Measurements from ENCODE around the gene NEGR1.

NEGR1 gene

DNA sequence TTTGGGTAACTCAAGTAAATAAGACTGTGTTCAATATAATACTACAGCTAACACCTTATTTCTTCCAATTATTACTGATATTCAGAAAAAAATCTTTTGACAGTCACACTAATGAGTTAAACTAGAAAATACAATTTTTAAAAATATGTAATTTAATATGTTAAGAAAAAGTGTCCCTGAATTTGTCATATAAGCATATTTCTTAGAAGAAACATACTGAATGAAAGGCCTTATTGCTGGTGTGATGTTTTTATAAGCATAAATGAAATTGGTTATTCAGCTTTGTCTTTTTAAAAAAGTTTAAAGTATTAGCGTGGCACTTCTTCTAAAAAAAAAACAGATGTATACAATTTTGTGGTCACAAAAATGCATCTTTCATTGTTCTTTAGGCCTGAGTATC lies 267.3 kb downstream of the NEGR1 start:
- DNase-seq: no peak

DNA sequence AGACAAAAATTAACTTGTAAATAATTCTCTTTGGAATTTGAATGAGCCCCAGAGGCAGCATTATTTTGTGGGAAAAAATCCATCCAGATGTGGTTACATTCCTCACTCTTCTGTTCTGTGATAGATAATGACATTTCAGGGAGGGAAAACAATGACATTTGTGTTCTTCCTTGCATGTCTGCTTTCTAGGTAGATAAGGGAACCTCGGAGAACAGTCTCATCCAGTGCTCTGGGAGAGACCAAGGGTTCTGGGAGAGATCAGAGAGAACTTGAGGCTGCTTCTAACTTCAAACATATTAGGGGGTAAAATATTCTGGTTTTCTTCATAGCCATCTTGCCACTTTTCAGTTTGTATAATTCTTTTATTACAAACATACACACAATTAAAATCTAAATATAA lies 269.2 kb downstream of the NEGR1 start:
- DNase-seq: no peak

DNA sequence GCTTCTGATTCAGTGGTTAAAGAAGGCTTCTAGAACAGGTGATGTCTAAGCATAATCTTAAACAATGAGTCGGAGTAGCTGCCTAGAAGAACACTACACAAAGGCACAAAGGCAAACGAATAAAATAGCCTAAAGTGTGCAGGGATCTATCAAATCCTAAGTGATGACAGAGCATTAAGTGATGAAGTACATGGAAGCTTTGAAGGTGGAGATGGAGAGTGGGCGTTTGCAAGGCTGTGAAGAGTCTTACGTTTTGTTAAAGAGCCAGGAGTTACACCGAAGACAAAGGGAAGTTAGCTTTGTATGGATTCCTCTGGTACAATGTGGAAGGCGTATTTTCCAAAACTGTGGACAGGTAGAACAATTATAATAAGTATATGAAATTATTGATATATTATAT lies 270.6 kb downstream of the NEGR1 start:
- DNase-seq: no peak

DNA sequence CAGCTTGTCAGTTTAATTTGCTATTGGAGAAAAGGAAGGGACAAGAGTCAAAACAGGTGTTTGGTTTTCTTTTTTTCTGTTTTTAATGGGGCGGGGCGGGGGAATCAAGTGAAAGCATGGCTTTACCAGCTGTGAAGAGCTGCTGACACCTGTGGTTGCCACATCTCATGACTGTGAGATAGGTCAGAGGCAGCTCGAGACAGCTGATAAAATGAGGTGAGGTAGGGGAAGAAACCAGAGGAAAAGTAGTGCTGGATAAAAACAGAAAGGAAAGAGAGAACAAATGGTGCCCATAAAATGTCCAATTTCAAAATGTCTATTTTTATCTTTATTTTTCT lies 272.3 kb downstream of the NEGR1 start:
- no peak for DNase-seq

DNA sequence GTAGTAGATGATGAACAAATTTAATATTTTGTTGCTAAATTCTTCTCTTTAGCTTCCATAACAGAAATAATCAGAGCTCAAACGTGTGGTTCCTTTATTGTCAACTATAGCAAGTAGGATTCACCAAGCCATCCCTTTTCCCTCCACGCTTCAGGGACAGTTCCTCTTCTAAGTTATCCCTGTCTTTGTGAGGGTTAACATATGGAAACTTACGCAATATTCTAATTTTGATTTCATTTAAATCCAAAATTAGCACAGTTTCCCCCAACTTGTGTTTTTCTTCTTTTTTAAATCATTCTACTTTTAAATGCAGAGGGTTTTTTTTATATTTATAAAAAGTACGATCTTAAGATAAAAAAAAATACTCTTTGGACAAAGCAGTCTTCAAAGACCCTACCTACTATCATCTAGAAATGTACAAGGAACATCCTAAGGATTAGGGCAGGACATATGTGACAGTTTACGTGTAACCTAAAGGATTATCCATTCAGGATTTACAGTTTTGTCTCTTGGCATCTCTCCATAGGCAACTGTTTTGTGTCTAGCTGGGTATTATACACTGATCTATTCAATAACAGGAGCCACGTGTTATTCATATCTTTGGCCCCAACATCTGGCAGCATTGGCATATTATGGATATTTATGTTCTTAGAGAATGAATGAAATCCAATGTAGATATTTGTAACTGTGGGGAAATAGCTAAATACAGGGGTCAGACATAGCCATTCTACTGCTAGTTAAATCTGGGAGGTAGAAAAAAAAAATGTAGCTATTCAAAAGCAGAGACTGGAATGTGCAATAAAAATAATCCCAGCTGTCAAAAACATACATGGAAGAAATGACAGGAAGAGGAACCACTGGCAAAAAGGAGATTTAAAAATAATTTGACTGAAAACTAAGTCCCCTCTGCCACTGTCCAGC lies 272.9 kb downstream of the NEGR1 start:
- DNase-seq: no peak

DNA sequence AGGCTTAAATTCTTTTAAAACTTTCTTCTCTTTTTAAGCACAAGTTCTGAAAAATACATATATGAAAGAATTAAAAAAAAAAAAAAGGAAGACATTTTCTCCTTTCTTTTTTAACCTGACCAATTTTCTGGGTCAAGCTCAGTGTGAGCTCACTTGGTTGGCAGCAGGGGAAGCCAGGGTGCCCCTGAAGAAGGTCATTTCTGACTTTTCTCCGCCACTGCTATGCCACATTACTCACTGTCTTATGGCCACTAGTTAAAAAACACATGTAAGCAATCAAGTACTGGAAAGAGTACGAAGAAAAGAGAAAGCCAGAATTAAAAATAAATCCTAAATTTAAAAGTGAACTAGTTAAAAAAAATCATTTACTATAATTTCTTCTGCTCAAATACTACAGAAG lies 275.0 kb downstream of the NEGR1 start:
- no peak for DNase-seq

DNA sequence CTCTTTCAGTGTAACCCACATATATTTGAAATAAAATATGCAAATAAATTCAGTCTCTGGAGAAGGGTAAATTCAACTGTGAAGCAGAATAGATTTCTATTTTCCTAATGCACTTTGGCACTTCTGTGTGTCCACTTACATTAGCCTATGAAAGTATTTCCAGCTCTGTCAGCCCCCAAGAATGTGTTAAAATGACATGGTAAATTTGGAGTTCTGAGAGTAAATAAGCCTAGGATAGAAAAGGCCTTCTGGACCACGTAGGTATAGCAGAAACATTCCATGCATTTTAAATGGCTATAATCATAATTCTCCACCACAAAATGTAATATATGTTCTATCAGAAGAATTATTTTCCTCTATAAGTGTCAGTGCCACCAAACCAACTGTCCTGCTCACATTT lies 276.2 kb downstream of the NEGR1 start:
- DNase-seq: no peak

DNA sequence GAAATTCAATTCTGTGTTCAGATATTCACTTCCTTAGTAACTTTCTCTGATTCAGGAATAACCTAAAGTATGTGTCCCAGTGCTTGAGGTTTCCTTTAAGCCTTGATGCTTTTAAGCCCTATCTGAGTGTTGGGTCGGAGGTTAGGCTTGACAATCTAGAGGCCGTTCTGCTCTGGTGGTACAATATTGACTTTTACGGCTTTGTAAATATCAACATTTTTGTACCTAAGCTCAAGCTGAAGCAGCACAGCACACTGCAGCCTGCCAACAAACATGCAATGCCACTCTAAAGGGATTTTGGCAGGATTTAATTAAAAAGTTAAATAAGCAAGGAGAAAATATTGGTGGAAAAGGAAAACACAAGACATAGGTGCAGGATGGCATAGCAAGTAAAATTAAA lies 279.2 kb downstream of the NEGR1 start:
- DNase-seq: no peak

DNA sequence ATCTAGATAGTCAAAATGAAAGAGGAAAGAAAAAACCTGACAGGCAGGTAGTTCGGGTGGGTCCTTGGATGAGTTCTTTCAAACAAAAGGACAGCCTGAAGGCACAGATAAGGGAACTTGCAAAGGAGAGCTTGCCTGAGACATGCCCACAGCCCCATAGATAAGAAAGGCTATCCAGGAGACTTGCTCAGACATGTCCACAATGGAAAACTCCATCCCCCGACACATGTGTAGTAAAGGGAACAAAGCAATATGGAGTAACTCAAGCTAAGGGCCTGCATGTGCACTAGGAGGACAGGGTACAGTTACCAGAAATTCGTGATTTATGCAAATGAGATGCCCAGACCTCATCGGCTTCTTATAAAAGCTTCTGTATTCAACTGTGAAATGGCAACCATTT lies 281.5 kb downstream of the NEGR1 start:
- DNase-seq: no peak

DNA sequence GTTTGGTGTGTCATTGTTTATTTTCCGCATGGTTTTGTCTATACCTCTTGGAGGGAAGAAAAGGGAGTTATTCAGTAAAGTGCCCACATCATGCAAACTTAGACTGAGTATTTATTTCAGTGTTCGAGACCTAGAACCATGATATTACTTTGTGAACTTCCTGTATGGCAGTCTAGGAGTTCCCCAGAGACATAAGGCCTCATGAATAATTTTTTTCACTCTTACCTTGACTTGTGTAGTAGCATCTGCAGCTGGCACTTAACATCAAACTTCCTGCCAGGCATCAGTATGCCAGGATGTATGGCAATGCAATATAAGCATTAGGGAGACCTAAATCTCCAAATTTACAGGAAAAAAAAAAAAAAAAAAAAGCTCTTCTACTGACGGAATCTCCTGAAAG lies 287.7 kb downstream of the NEGR1 start:
- no peak for DNase-seq

DNA sequence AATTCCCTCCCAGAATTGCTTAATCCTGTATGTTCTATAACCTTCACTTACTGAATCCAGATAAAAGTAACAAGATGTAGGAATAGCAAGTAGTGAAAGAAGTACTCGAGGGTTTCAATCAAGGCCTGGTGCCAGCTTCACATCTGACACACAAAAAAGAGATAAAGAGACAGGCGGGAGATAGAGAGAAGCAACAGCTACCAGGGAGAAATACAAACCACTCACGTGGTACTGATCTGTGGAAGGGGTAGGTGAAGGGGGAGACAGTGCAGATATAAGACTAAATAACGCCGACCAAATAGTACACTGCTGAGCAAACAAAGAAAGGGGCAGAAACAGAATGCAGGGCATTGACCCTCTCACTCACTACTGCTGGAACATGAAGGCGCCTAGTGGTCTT lies 295.2 kb downstream of the NEGR1 start:
- DNase-seq: no peak

DNA sequence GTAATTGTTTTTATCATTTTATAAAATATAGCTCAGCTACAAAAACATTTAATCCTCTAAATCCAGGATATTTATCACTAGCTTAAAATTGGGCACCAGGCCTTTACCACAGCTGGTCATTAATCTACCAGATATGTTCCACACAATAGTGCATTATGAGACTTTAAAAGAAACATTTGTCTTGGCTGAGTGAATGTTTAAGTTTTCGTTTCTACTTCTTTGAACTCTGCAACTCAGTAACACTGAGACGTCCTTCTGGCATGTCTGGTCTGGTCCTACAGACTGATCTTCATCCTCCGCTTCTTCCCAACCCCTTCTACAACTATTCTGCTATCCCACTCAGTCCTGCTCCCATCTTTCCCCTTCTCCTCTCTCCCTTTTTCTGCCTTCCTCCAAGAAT lies 296.2 kb downstream of the NEGR1 start:
- DNase-seq: no peak

DNA sequence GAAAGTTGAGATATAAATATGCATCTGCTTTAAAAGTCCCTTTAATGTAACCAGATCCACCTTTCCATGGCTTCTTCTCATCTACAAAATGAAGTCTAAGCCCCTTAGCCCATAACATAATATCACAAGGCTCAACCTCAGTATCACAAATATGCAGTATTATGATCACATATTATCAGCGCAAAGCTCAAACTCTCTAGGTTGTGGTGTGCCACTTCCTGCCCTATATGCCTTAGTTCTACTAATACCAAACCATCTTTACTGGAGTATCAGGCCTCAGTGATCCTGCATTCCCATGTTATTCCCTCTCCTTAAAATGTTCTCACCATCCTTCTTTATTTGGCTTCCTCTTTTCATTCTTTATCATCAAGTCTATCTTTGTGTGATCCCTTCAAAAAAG lies 301.8 kb downstream of the NEGR1 start:
- no peak for DNase-seq

DNA sequence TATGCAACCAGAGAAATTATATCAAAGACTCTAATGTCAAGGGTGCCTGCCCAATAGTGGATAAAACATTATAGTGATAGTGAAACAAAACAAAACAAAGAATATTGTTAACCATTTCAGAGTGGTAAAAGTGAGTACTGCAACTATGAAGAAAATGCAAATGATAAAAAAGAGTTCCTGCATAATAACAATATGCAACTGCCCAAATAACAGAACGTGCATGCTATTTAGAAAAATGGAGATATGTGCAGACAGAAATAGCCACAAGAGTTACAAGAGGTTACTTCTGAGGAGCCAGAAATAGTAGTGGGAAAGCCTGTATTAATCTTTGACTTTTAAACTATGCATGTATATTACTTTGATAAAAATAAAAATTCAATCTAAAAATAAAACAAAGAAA lies 302.5 kb downstream of the NEGR1 start:
- no peak for DNase-seq

DNA sequence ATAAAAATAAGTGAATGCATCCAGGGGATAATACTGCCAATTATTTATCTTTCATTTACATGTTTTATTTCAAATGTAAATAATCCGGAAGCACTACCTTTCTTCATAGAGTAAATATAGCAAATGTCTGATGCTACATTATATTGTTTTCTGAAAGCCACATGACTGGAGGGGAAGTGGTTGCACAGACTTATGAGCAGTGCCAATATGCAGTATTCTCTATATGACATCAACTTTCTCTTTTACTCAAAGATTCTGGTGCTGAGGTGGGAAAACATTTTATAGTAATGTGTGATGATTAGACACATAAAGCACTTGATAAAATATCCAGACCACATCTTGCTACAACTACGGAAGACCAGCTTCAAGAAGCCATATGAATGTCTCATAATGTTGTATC lies 314.7 kb downstream of the NEGR1 start:
- DNase-seq: no peak

DNA sequence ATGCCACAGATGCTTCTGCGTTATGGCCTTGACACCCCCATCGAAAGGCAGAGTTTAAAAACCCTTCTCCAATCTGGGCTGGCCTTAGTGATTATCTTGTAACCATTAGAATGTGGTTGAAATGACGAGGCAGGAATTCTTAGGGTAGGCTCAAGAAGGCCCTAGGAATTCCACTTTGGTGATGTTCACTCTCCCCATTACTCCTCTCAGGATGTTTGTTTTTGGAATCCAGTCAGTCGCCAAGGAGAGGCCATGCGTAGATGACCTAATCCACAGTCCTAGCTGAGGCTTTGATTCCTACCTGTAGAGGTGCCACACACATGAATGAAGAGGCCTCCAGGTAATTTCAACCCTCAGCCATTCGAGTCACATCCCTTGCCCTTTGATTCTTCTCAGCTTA lies 318.2 kb downstream of the NEGR1 start:
- no peak for DNase-seq

DNA sequence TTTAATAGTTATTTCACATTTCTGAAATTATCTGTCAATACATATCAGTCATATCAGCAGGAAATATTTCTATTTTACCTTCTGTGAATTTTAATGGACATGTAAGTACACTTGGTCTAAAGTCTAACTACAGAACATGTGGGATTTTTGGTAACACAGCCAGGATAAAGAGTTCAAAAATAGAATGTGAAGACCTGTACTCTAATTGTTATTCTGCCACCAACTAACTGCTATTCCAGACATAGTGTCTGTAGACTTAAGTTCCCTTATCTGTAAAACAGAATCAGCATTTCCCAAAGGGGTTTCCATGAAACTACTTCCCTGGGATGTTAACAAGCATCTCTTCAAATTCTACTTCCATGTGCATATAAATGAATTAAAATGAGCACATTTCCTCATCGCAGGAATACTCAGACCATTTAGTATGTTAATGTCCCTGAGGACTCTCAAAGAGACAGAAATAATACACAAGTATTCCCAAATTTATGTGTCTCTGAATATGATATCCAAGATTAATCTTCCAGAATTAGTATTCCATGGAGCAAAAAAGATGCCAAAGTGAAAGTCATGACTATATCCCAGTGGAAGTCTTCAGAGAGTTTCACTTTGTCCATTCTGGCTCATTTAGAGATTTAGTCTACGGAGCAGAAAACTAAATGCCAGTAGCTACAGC lies 325.6 kb downstream of the NEGR1 start:
- DNase-seq: no peak

DNA sequence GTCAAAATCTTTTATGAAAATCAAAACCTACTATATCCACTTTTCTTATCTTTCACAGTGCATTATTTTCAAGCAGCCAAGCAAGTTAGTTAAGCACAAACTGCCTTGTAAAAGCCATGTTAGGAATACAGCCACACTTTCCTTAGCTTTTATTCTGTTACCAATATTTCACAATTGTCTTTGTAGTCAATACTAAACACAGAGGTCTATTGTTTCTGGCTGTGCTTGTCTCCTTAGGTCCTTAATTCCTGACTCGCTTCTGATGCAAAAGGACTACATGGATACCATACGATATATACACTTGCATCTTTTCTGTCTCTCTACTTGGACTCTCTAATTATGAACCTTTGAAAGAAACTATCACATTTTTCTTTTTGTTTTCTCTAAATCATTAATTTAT lies 331.8 kb downstream of the NEGR1 start:
- no peak for DNase-seq

DNA sequence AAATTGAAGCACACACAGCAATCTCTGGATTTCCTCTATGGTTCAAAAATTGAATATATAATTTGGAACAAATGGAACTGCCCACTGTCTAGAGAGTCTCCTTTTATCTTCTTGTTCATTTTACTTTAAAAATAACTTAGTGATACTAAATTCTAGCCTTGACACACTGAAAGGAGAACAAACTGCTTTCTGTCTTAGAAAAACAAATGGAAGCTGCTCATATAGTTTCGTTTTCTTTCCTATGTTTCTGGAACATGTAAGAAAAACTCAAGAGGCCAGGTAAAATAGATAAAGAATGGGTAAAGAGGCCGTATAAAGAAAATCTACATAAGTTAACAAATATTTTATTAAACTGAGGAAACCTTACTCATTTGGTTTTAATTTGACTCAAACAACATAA lies 332.7 kb downstream of the NEGR1 start:
- DNase-seq: no peak

DNA sequence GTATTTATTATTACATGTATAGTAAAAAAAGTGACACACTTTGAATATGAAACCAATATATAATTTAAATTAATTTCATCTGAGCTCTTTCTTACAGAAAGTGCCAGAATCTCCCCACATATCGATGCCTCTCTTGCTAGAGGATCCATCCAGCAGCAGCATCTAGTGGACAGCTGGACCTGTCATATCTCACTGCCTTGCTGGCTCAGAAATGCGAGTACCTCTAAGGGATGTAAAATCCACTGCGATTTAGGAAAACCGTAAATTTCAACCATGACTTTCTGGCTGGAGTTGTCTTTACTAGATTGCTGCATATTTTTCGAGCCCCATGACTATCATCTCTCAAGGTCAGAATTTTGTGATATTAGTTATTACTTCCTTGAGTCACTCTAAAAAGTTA lies 333.8 kb downstream of the NEGR1 start:
- no peak for DNase-seq

DNA sequence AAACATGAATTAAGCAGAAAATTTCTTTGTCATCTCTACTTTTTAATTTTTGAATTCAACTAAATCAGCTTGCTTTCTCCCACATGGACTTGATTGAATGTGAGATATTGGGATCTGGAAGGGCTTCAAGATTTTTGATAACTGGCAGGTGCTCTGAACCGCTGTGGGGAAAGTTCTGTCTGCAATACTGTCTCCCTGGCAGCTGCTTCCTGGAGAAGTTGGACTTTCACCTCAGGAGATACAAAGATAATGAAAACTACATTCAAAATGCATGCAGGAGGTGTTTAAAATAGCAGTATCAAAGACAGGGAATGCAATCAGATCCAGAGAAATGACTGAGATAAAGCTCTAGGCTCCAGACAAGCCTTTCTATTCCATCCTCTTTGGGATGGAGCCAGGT lies 338.3 kb downstream of the NEGR1 start:
- no peak for DNase-seq

DNA sequence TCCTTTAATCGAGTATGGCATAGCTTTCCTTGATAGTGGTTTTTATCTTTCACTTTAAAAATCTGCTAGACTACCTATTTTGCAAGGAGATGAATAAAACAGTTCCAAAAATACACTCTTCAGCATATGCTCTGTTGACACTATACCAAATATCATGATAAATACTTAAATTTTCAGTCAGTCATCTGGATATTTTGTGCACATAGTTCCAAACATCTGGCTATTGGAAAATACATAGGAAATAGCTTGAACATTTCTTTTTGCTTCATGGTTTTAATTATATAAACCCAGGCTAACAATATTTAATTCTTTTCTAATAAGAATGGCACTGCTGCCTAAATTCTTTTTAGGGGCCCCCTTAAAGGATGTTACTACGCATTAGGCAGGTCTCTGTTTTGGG lies 342.1 kb downstream of the NEGR1 start:
- no peak for DNase-seq

DNA sequence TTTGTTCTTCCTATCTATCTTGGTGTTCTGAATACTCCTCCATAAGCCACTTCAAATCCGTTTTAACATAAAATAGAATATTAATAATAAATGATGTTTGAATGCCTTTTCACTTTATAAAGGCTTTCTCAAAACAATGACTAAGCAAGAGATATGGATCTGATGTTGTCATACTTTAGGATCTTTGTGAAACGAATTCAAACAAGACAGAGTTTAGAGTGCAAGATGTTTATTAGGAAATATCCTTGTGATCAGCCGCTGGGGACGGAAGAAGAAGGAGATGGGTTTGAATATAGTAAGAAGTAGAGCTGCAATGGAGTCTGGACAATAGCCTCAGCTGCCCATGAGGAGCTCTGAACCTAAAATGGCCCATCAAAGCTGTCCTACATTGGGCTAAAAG lies 351.8 kb downstream of the NEGR1 start:
- DNase-seq: no peak

DNA sequence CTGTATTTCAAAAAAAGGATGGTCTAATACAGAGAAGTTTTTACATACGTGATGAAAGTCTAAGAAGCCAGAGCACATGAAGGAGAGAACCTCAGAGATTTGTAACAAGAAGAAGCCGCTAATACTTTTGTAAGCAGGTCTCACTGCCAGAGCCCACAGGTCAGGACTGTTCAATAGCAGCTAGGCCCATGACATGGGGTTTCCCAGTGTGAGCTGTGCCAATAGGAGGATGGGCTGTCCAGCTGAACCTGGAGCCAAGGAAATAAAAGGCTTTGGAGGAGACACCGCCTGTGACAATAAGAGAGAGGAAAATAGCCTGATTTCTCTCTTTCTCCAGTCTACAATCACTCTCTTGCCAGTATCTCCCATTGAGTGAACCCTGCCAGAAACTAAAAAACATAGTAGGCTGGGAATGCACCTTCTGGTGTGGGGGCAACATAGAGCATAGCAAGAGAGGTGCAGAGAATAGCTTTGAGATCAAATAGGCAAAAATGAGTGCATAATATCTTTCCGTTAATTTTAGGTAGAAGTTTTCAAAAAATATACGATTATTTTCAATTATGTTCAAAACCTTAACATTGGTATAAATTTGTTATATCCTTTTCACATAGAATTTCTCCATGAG lies 360.3 kb downstream of the NEGR1 start:
- DNase-seq: no peak

Data from NCI-H446 treated with DMSO at 0.1 percent for 48 hours (cell line).